ENCODE measurements around the gene ZNF283. TPM values are rescaled to one million over a fixed set of nuclear protein-coding genes. Genes with fewer than 3 reads are reported as not detected.

Gene ZNF283
- total RNA-seq, 1 donor, result 12.5 TPM

GRCh38 chr19:43786665-43787064 is 40.5 kb upstream of the ZNF283 start:
- no peak for TF ChIP-seq CTCF (IDR thresholded peaks at IDR 0.05; ENCODE audit: insufficient read depth, low read length)
- no peak overlapping the region for H3K4me3 ChIP-seq (ENCODE audit: low read depth, low read length)
- DNase-seq (ENCODE audit: low read depth), result no peak

DNA sequence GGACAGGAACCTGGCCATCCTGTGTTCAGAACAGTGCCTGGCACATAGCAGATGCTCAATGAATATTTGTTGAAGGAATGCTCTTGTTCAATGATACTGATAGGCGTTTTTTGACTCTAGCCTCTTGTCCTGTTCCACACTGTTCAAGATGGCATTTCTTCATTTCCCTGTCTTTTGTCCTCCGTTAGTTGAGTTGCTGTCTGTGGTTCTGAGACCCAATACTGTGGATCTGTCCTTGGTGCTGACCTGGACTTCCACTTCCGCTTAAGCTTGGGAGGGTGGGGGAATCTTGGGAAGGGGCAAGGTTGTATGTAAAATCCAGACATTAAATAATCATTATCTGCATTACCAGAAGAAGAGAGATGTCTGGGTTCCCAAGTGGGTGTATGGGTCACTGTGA is 38.1 kb upstream of the ZNF283 start:
- peak; percentile 68 for DNase-seq (ENCODE audit: low read depth)

GRCh38 chr19:43790587-43790986 is 36.5 kb upstream of the ZNF283 start:
- DNase-seq (ENCODE audit: low read depth), result no peak
- TF ChIP-seq CTCF (IDR thresholded peaks at IDR 0.05; ENCODE audit: insufficient read depth, low read length), result no peak
- no peak overlapping the region for H3K4me3 ChIP-seq (ENCODE audit: low read depth, low read length)

More for the DNA sequence above, 38.1 kb upstream of the ZNF283 start:
- no peak overlapping the region for H3K4me3 ChIP-seq (ENCODE audit: low read depth, low read length)
- TF ChIP-seq CTCF (IDR thresholded peaks at IDR 0.05; ENCODE audit: insufficient read depth, low read length), result no peak

DNA sequence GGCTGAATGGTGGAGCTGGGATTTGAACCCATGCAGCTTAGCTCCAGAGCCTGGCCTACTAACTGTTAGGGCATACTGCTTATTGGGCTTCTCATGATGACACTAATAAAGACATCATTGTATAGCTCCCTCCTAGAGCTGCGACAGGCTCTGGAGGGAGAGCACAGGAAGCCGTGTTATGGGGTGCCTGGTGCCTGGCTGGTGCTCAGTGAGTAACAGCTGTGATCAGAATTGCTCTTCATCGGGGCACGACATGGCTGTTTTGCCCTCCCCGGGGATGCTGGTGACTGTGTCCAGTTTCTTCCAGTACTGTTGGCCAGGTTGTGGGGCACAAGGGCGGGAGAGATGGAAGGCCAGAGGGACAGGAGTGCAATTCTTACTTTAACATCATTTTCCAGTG is 30.0 kb upstream of the ZNF283 start:
- no peak for TF ChIP-seq CTCF (IDR thresholded peaks at IDR 0.05; ENCODE audit: insufficient read depth, low read length)
- H3K4me3 ChIP-seq (ENCODE audit: low read depth, low read length), result no peak overlapping the region
- no peak for DNase-seq (ENCODE audit: low read depth)

GRCh38 chr19:43797556-43797955 is 29.6 kb upstream of the ZNF283 start:
- no peak for DNase-seq (ENCODE audit: low read depth)
- no peak overlapping the region for H3K4me3 ChIP-seq (ENCODE audit: low read depth, low read length)
- no peak for TF ChIP-seq CTCF (IDR thresholded peaks at IDR 0.05; ENCODE audit: insufficient read depth, low read length)

DNA sequence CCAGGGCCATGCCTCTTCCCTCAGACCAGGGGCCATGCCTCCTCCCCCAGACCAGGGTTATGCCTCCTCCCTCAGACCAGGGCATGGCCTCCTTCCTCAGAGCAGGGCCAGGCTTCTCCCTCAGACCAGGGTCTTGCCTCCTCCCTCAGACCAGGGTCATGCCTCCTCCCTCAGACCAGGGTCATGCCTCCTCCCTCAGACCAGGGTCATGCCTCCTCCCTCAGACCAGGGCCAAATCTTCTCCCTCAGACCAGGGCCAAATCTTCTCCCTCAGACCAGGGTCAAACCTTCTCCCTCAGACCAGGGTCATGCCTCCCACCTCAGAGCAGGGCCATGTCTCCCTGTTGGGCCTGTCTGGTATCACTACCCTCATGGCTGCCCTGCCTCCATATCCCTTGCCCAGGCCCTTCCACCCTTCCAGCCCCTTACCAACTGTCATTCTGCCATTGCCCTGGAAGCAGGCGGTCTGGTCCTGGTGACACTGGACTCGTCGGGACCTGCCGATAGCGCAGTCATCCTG is 29.0 kb upstream of the ZNF283 start:
- DNase-seq (ENCODE audit: low read depth), result no peak
- peak overlapping the region; percentile 65 for H3K4me3 ChIP-seq (ENCODE audit: low read depth, low read length)
- TF ChIP-seq CTCF (IDR thresholded peaks at IDR 0.05; ENCODE audit: insufficient read depth, low read length), result no peak

Data from fibroblast of the aortic adventitia (primary cell).